Gastrocnemius medialis (tissue), 4 donors: ENCODE results near the gene NET1.

Experiments used
- CTCF ChIP-seq, 5 experiments: fragments of 450-650 bp in 3 of 5; fragments of 200-600 bp in 2 of 5; sonication (generic) in 2 of 5; IDR thresholded peaks in 4 of 5; conservative IDR thresholded peaks in 1 of 5; 1 replicate in 4 of 5; 2 replicates in 1 of 5; pipeline ENCODE4 v1.5.1; 2016 to 2019; ENCODE audit warnings: antibody characterized with exemption in 5 of 5, mild to moderate bottlenecking in 3 of 5, moderate library complexity in 3 of 5
- POLR2A ChIP-seq, 2 donors: fragments of 450-650 bp; IDR thresholded peaks; one replicate each; pipeline ENCODE4 v1.6.1; 2017; ENCODE audit warnings: antibody characterized with exemption in 2 of 2, mild to moderate bottlenecking in 2 of 2, moderate library complexity in 2 of 2

GRCh38 chr10:5462841-5463293, 50.5 kb downstream of the NET1 start:
- TF ChIP-seq CTCF (IDR thresholded peaks at IDR 0.05 in 4 of 5, conservative IDR thresholded peaks at IDR 0.05 in 1 of 5) (no peak), POLR2A (IDR thresholded peaks at IDR 0.05) (no peak)
